GM10248 (cell line): ENCODE results near the gene KLF16.

Experiments
- CTCF ChIA-PET: fragments of 300-600 bp; sonication (Branson Sonifier 250); formaldehyde crosslinking; extraction: SDS; loops from one replicate; lab custom pipeline; 2021; ENCODE audit warnings: antibody characterized with exemption; lab: Yijun Ruan, JAX
- POLR2A ChIA-PET: fragments of 350-650 bp; sonication (Branson Sonifier 250); formaldehyde crosslinking; extraction: SDS; loops from one replicate; lab custom pipeline; 2020; ENCODE audit warnings: antibody characterized with exemption; lab: Yijun Ruan, JAX
- DNase-seq: peaks from one replicate; pipeline ENCODE4 v3.0.0; 2012; ENCODE audit errors: extremely low spot score
- CTCF ChIP-seq: IDR thresholded peaks from 2 replicates; pipeline ENCODE4 v1.5.1; 2012; ENCODE audit warnings: mild to moderate bottlenecking, low read depth; ENCODE audit errors: extremely low read depth, missing control alignments, control extremely low read depth

KLF16 gene

GRCh38 chr19:1819341-1820255, 43.8 kb downstream of the KLF16 start:
- no peak for DNase-seq
- CTCF ChIA-PET = interaction anchor here (2.5 to 7.2 kb wide), 2 partner anchors 6 to 18 kb away, joined by 10 to 51 read pairs; no protein-coding TSS in a partner anchor
- POLR2A ChIA-PET = no interaction called here
- TF ChIP-seq CTCF = no peak

- CTCF ChIA-PET = interaction anchor here (2.5 to 7.2 kb wide), 2 partner anchors 7 to 19 kb away, joined by 10 to 51 read pairs; no protein-coding TSS in a partner anchor
- POLR2A ChIA-PET = no interaction called here
- DNase-seq = no peak
- no peak for TF ChIP-seq CTCF
These were observed 44.7 kb downstream of the KLF16 start for GRCh38 chr19:1818549-1819195.

- TF ChIP-seq CTCF = no peak
- no peak for DNase-seq
- POLR2A ChIA-PET = no interaction called here
- CTCF ChIA-PET = interaction anchor here (2.5 to 7.2 kb wide), 2 partner anchors 8 to 20 kb away, joined by 10 to 51 read pairs; no protein-coding TSS in a partner anchor
These were observed 45.7 kb downstream of the KLF16 start for GRCh38 chr19:1817553-1818179.

- POLR2A ChIA-PET = no interaction called here
- no peak for DNase-seq
- no peak for TF ChIP-seq CTCF
- CTCF ChIA-PET = interaction anchor here (0.7 to 7.2 kb wide), 2 partner anchors 9 to 22 kb away, joined by 3 to 51 read pairs; no protein-coding TSS in a partner anchor
These were observed 46.7 kb downstream of the KLF16 start for GRCh38 chr19:1816530-1817298.

GRCh38 chr19:1815605-1816529, 47.5 kb downstream of the KLF16 start:
- CTCF ChIA-PET = interaction anchor here (1.1 to 7.2 kb wide), 3 partner anchors 10 to 270 kb away, joined by 3 to 51 read pairs (median 4); no protein-coding TSS in a partner anchor
- TF ChIP-seq CTCF = no peak
- DNase-seq = no peak
- POLR2A ChIA-PET = no interaction called here
